Uterus (tissue), 2 donors: Measurements from ENCODE around the gene PDXP.

Experiments
- CTCF ChIP-seq, 4 experiments: fragments of 200-600 bp in 2 of 4; fragments of 450-650 bp in 2 of 4; sonication (generic) in 2 of 4; IDR thresholded peaks; one replicate each; pipeline ENCODE4 v1.5.1; 2016 to 2019; ENCODE audit warnings: antibody characterized with exemption in 4 of 4, mild to moderate bottlenecking in 2 of 4, moderate library complexity in 1 of 4
- POLR2A ChIP-seq, 2 donors: fragments of 450-650 bp; IDR thresholded peaks; one replicate each; pipeline ENCODE4 v1.6.1; 2016; ENCODE audit warnings: antibody characterized with exemption in 2 of 2, mild to moderate bottlenecking in 1 of 2, moderate library complexity in 1 of 2

GRCh38 chr22:37618072-37618656, 40.4 kb upstream of the PDXP start:
- no peak for TF ChIP-seq CTCF (IDR thresholded peaks at IDR 0.05)
- TF ChIP-seq POLR2A (IDR thresholded peaks at IDR 0.05): no peak
